ENCODE results near the gene PLPP4. TPM values are rescaled to one million over a fixed set of nuclear protein-coding genes. Genes with fewer than 3 reads are reported as not detected.

Gene PLPP4
- polyA plus RNA-seq, 3 donors: not detected

GRCh38 chr10:120458432-120458831 is 1.4 kb downstream of the PLPP4 start:
- WGBS (ENCODE audit: insufficient coverage): no CpG with 5 or more reads among the region's 4 CpGs
- intact Hi-C loops (cut with micrococcal nuclease): no loop called here
- peaks cover 6% of the 10 kb centered on the region for H3K4me1 Mint-ChIP-seq
- peak overlapping the region in 1 of 2 donors; percentile 77 for H3K4me3 Mint-ChIP-seq
- H3K27ac Mint-ChIP-seq: no peak overlapping the region
- TF ChIP-seq CTCF (IDR thresholded peaks at IDR 0.05): no peak
- H3K27me3 ChIP-seq (ENCODE audit: control insufficient read depth in 2 of 2, insufficient read depth in 2 of 2, low read length in 2 of 2): peaks cover 29 to 52% of the 10 kb centered on the region in 2 donors
- DNase-seq: no peak
- H2AFZ ChIP-seq (ENCODE audit: insufficient read depth, low read depth, low read length, poor library complexity, severe bottlenecking): no peak overlapping the region
- no peaks in the 10 kb centered on the region for H3K36me3 ChIP-seq (replicated peaks in 1 of 2; ENCODE audit: control insufficient read depth in 1 of 2, insufficient read depth in 2 of 2, low read length in 2 of 2)
- H3K9me3 ChIP-seq (replicated peaks in 1 of 2; ENCODE audit: control insufficient read depth in 1 of 2, insufficient read depth in 1 of 2, low read length in 2 of 2): peaks cover 0 to 21% of the 10 kb centered on the region in 2 donors
- H3K36me3 Mint-ChIP-seq: peaks cover 0 to 2% of the 10 kb centered on the region in 2 donors
- H3K4me3 ChIP-seq (replicated peaks in 1 of 3; ENCODE audit: low read depth in 2 of 3, low read length in 3 of 3): no peak overlapping the region
- no peak overlapping the region for H3K4me2 ChIP-seq (replicated peaks; ENCODE audit: extremely low read depth, low read length, poor library complexity, severe bottlenecking)
- no peak overlapping the region for H3K27ac ChIP-seq (ENCODE audit: low read depth in 1 of 2, low read length in 2 of 2)
- H4K20me1 ChIP-seq (ENCODE audit: insufficient read depth, low read length): no peaks in the 10 kb centered on the region
- no peaks in the 10 kb centered on the region for H3K79me2 ChIP-seq (ENCODE audit: insufficient read depth, low read length)
- H3K27me3 Mint-ChIP-seq (ENCODE audit: low read depth in 3 of 3): peaks cover 41 to 64% (median 47%) of the 10 kb centered on the region in 3 donors
- H3K9ac ChIP-seq (ENCODE audit: insufficient read depth, low read length, poor library complexity, severe bottlenecking): no peak overlapping the region
- peaks cover 0 to 11% (median 4%) of the 10 kb centered on the region in 7 donors for H3K9me3 Mint-ChIP-seq
- H3K4me1 ChIP-seq (ENCODE audit: control insufficient read depth in 1 of 2, insufficient read depth in 2 of 2, low read length in 2 of 2): no peaks in the 10 kb centered on the region

- intact Hi-C loops (cut with micrococcal nuclease): no loop called here
- H3K4me1 ChIP-seq (ENCODE audit: control insufficient read depth in 1 of 2, insufficient read depth in 2 of 2, low read length in 2 of 2): no peaks in the 10 kb centered on the region
- H3K27ac Mint-ChIP-seq: no peak overlapping the region
- no peaks in the 10 kb centered on the region for H4K20me1 ChIP-seq (ENCODE audit: insufficient read depth, low read length)
- H3K4me3 Mint-ChIP-seq: no peak overlapping the region
- H3K4me2 ChIP-seq (replicated peaks; ENCODE audit: extremely low read depth, low read length, poor library complexity, severe bottlenecking): no peak overlapping the region
- H3K27ac ChIP-seq (ENCODE audit: low read depth in 1 of 2, low read length in 2 of 2): no peak overlapping the region
- no peak for TF ChIP-seq CTCF (IDR thresholded peaks at IDR 0.05)
- H3K79me2 ChIP-seq (ENCODE audit: insufficient read depth, low read length): no peaks in the 10 kb centered on the region
- H3K9me3 Mint-ChIP-seq: peaks cover 0 to 11% (median 4%) of the 10 kb centered on the region in 7 donors
- peaks cover 0 to 21% of the 10 kb centered on the region in 2 donors for H3K9me3 ChIP-seq (replicated peaks in 1 of 2; ENCODE audit: control insufficient read depth in 1 of 2, insufficient read depth in 1 of 2, low read length in 2 of 2)
- H3K36me3 Mint-ChIP-seq: peaks cover 0 to 2% of the 10 kb centered on the region in 2 donors
- H3K4me1 Mint-ChIP-seq: peaks cover 6% of the 10 kb centered on the region
- H3K9ac ChIP-seq (ENCODE audit: insufficient read depth, low read length, poor library complexity, severe bottlenecking): no peak overlapping the region
- no peak overlapping the region for H2AFZ ChIP-seq (ENCODE audit: insufficient read depth, low read depth, low read length, poor library complexity, severe bottlenecking)
- no peak for DNase-seq
- 90% methylated on average over 3 of the region's 5 CpGs for WGBS (ENCODE audit: insufficient coverage)
- H3K4me3 ChIP-seq (replicated peaks in 1 of 3; ENCODE audit: low read depth in 2 of 3, low read length in 3 of 3): no peak overlapping the region
- peaks cover 29 to 52% of the 10 kb centered on the region in 2 donors for H3K27me3 ChIP-seq (ENCODE audit: control insufficient read depth in 2 of 2, insufficient read depth in 2 of 2, low read length in 2 of 2)
- no peaks in the 10 kb centered on the region for H3K36me3 ChIP-seq (replicated peaks in 1 of 2; ENCODE audit: control insufficient read depth in 1 of 2, insufficient read depth in 2 of 2, low read length in 2 of 2)
- peaks cover 38 to 57% (median 46%) of the 10 kb centered on the region in 3 donors for H3K27me3 Mint-ChIP-seq (ENCODE audit: low read depth in 3 of 3)
Observed at GRCh38 chr10:120459185-120459584, 2.2 kb downstream of the PLPP4 start.

Data from CD14-positive monocyte (primary cell).